HepG2 (cell line): ENCODE measurements around the gene RTKN2. TPM values are rescaled to one million over a fixed set of nuclear protein-coding genes. Genes with fewer than 3 reads are reported as not detected.

Experiments used
- ATAC-seq: fragments of 200-7000 bp; cut with Tn5 transposase; 3 replicates; pipeline ENCODE4 v1.9.1; 2020; ENCODE audit warnings: mild to moderate bottlenecking, moderate library complexity
- BruUV-seq: library from RNA; stranded (reverse); fragments of 400-500 nt; replicated peaks from 2 replicates; lab custom pipeline; 2021; lab: Mats Ljungman, UMichigan
- CTCF ChIA-PET: fragments of 300-600 bp; formaldehyde crosslinking; extraction: SDS; loops from one replicate; lab custom pipeline; 2021; ENCODE audit warnings: low total read pairs, inconsistent platforms, low intra/inter-chr PET ratio; lab: Yijun Ruan, JAX
- POLR2A ChIA-PET: fragments of 350-600 bp; sonication (Branson Sonifier 250); formaldehyde crosslinking; loops from one replicate; lab custom pipeline; 2020; ENCODE audit warnings: antibody characterized with exemption, inconsistent platforms; lab: Yijun Ruan, JAX
- DNase-seq: peaks from one replicate; pipeline ENCODE4 v3.0.0-alpha.2; 2015; ENCODE audit warnings: low spot score
- FAIRE-seq: peaks from 3 replicates; lab custom pipeline; 2011; peaks lifted over from hg19 to GRCh38; lab: Jason Lieb, UNC
- H2AFZ ChIP-seq: one replicate; pipeline ENCODE4 v1.6.1; 2011; ENCODE audit warnings: low read length, inconsistent platforms
- H3K27ac ChIP-seq: fragments of 300-600 bp; 3 replicates; pipeline ENCODE4 v1.8.0; 2011; ENCODE audit warnings: mixed run types, mild to moderate bottlenecking, mixed read lengths, low read length, inconsistent platforms; ENCODE audit not compliant: insufficient read depth; ENCODE audit errors: extremely low read length
- H3K27me3 ChIP-seq, 2 experiments: fragments of 200-600 bp in 1 of 2; 2 replicates in 1 of 2; 3 replicates in 1 of 2; pipeline versions ENCODE4 v1.6.0 to v1.8.0; 2011; ENCODE audit warnings: low read length in 2 of 2, mild to moderate bottlenecking in 2 of 2, moderate library complexity in 2 of 2, inconsistent platforms in 1 of 2; ENCODE audit not compliant: insufficient read depth in 2 of 2, control insufficient read depth in 1 of 2
- H3K36me3 ChIP-seq, 2 experiments: fragments of 200-600 bp in 1 of 2; replicated peaks in 1 of 2; 2 replicates in 1 of 2; 3 replicates in 1 of 2; pipeline versions ENCODE4 v1.5.1 to v1.8.0; 2011; ENCODE audit warnings: low read length in 2 of 2, inconsistent platforms in 1 of 2; ENCODE audit not compliant: insufficient read depth in 2 of 2, control insufficient read depth in 1 of 2
- H3K4me1 ChIP-seq: 2 replicates; pipeline ENCODE4 v1.5.1; 2012; ENCODE audit warnings: low read length, inconsistent platforms; ENCODE audit not compliant: insufficient read depth
- H3K4me2 ChIP-seq: 2 replicates; pipeline ENCODE4 v1.6.0; 2011; ENCODE audit warnings: low read depth, low read length, inconsistent platforms
- H3K4me3 ChIP-seq, 3 experiments: fragments of 200-600 bp in 1 of 3; sonication (generic), shearing (Covaris generic) in 1 of 3; replicated peaks in 1 of 3; 2 replicates each; pipeline ENCODE4 v1.5.1; 2011 to 2016; ENCODE audit warnings: low read length in 3 of 3, inconsistent platforms in 2 of 3, low read depth in 2 of 3, mild to moderate bottlenecking in 2 of 3, control low read depth in 1 of 3, mixed read lengths in 1 of 3; ENCODE audit not compliant: insufficient read depth in 1 of 3
- H3K79me2 ChIP-seq: one replicate; pipeline ENCODE4 v1.6.1; 2011; ENCODE audit warnings: low read length, inconsistent platforms; ENCODE audit not compliant: insufficient read depth
- H3K9ac ChIP-seq: 2 replicates; pipeline ENCODE4 v1.6.0; 2011; ENCODE audit warnings: mild to moderate bottlenecking, low read depth, low read length, inconsistent platforms; ENCODE audit not compliant: insufficient read depth
- H3K9me3 ChIP-seq: 2 replicates; pipeline ENCODE4 v1.5.1; 2012; ENCODE audit warnings: mild to moderate bottlenecking, low read length
- H4K20me1 ChIP-seq: 2 replicates; pipeline ENCODE4 v1.6.0; 2011; ENCODE audit warnings: inconsistent platforms, mild to moderate bottlenecking, low read length, moderate library complexity; ENCODE audit not compliant: insufficient read depth
- AKAP8 ChIP-seq: sonication (generic); formaldehyde crosslinking; IDR thresholded peaks from 2 replicates; pipeline ENCODE4 v1.5.1; 2020; ENCODE audit warnings: mild to moderate bottlenecking, missing genetic modification reagents
- ARID2 ChIP-seq: sonication (generic); formaldehyde crosslinking; IDR thresholded peaks from 2 replicates; pipeline ENCODE4 v1.8.1; 2022; ENCODE audit warnings: mild to moderate bottlenecking, missing genetic modification reagents, borderline replicate concordance
- CBX1 ChIP-seq: IDR thresholded peaks from one replicate; pipeline ENCODE4 v1.6.1; 2016; ENCODE audit warnings: antibody characterized with exemption, low read depth
- GATAD1 ChIP-seq: IDR thresholded peaks from 2 replicates; pipeline ENCODE4 v1.6.1; 2016; ENCODE audit warnings: missing genetic modification reagents, missing compliant biosample characterization
- HNRNPLL ChIP-seq: fragments of 200-400 bp; formaldehyde crosslinking; IDR thresholded peaks from 2 replicates; pipeline ENCODE4 v1.6.1; 2017; ENCODE audit warnings: mild to moderate bottlenecking, low read depth, low read length; ENCODE audit not compliant: poor library complexity, severe bottlenecking
- MBNL3 ChIP-seq: fragments of 250-450 bp; sonication (Bioruptor Pico); conservative IDR thresholded peaks from 2 replicates; pipeline ENCODE4 v1.8.0; 2022; ENCODE audit warnings: mild to moderate bottlenecking, inconsistent platforms
- ZBTB40 ChIP-seq, 2 experiments: fragments of 450-650 bp in 1 of 2; sonication (generic) in 1 of 2; formaldehyde crosslinking in 1 of 2; IDR thresholded peaks; 2 replicates each; pipeline versions ENCODE4 v1.6.1 to v1.8.0; 2016 to 2022; ENCODE audit warnings: antibody characterized with exemption in 1 of 2, mild to moderate bottlenecking in 1 of 2, missing genetic modification reagents in 1 of 2
- ZNF589 ChIP-seq: sonication (generic); formaldehyde crosslinking; conservative IDR thresholded peaks from 2 replicates; pipeline ENCODE4 v1.8.0; 2022; ENCODE audit warnings: mild to moderate bottlenecking, moderate library complexity, missing genetic modification reagents
- ZNF652 ChIP-seq: IDR thresholded peaks from 2 replicates; pipeline ENCODE4 v1.6.1; 2016; ENCODE audit warnings: low read depth, borderline replicate concordance
- ZNF737 ChIP-seq: sonication (generic); formaldehyde crosslinking; IDR thresholded peaks from 2 replicates; pipeline ENCODE4 v1.5.0; 2020; ENCODE audit warnings: missing genetic modification reagents, mild to moderate bottlenecking, borderline replicate concordance
- WGBS: methylation state at CpG from one replicate; pipeline ENCODE4 v1.1.6; 2017; ENCODE audit warnings: low lambda C conversion rate; 5-methylcytosine and 5-hydroxymethylcytosine counted together
- in situ Hi-C: cut with HindIII; loops from 2 replicates; pipeline ENCODE4 v1.10.0; 2017; ENCODE audit warnings: low pct_unique_long_range_greater_than_20kb; ENCODE audit not compliant: extremely low pct_ligation_motif_present
- intact Hi-C: fragments of 100-400 bp; cut with micrococcal nuclease; formaldehyde crosslinking; loops from one replicate; pipeline ENCODE4 v1.10.0; 2022; ENCODE audit not compliant: unreplicated experiment
- polyA plus RNA-seq, 8 experiments: library from polyadenylated mRNA; depleted of rRNA in 3 of 8; stranded (reverse) in 7 of 8; unstranded in 1 of 8; fragments of >200 nt; fragmentation: Illumina TruSeq in 4 of 8; extraction: Trizol in 4 of 8; gene quantifications; 2 replicates each; pipeline versions ENCODE4 v1.2.1 to v1.2.3, GENCODE V29; 2011 to 2016; ENCODE audit warnings: low read depth in 4 of 8, missing spikeins in 1 of 8, mixed read lengths in 1 of 8; ENCODE audit not compliant: insufficient read depth in 1 of 8
- total RNA-seq, 5 experiments: library from RNA; depleted of rRNA; stranded (reverse); fragments of >200 nt; fragmentation: Illumina TruSeq; extraction: Trizol; gene quantifications; 2 replicates each; pipeline ENCODE4 v1.2.3, GENCODE V29; 2016; ENCODE audit warnings: low read depth in 1 of 5

Gene RTKN2
- total and polyA plus RNA-seq, 2 of the 13 experiments (the other 11 are each of a cell fraction or from before 2014, with no cell fraction given): 2.2 to 7.0 TPM

GRCh38 chr10:62233356-62234076 is 35.1 kb downstream of the RTKN2 start (continued):
- TF ChIP-seq ZBTB40 (IDR thresholded peaks at IDR 0.05): no peak
- TF ChIP-seq ZBTB40 (CRISPR knock-in tag; IDR thresholded peaks at IDR 0.05): no peak

- no peaks in the 10 kb centered on the region for H3K4me1 ChIP-seq
- H3K79me2 ChIP-seq: no peaks in the 10 kb centered on the region
- in situ Hi-C loops (no loop called here), intact Hi-C loops (no loop called here)
- FAIRE-seq (no peak), DNase-seq (peak; percentile 6), ATAC-seq (no peak)
- no peak overlapping the region for H3K4me3 ChIP-seq
- H3K36me3 ChIP-seq: 0 out of 5 replicates have a peak, but pooled peaks cover 0 to 4% of the 10 kb centered on the region in 2 experiments
- no peaks in the 10 kb centered on the region for H4K20me1 ChIP-seq
- CTCF ChIA-PET: no interaction called here
- H3K9ac ChIP-seq: no peak overlapping the region
- no peaks in the 10 kb centered on the region for H3K27me3 ChIP-seq
- H3K4me2 ChIP-seq: no peak overlapping the region
- 80% methylated on average over 4 of the region's 4 CpGs for WGBS
- H3K9me3 ChIP-seq: no peaks in the 10 kb centered on the region
- POLR2A ChIA-PET: no interaction called here
- H3K27ac ChIP-seq: no peak overlapping the region
- no peak overlapping the region for H2AFZ ChIP-seq
- BruUV-seq: no TSS peak
- TF ChIP-seq ZNF589 (CRISPR knock-in tag): no peak
- TF ChIP-seq ARID2 (CRISPR knock-in tag): no peak
- TF ChIP-seq ZNF652: no peak
- no peak for TF ChIP-seq HNRNPLL
- TF ChIP-seq CBX1: no peak
- no peak for TF ChIP-seq GATAD1 (CRISPR knock-in tag)
- TF ChIP-seq ZNF737 (CRISPR knock-in tag): no peak
- TF ChIP-seq MBNL3 (CRISPR knock-in tag): no peak
- no peak for TF ChIP-seq AKAP8 (CRISPR knock-in tag)
These were observed 36.8 kb downstream of the RTKN2 start for GRCh38 chr10:62231805-62232204.
